ENCODE data around the gene ZNF382.
"Not testable (repeated sequence)": the region's sequence is repeated elsewhere in the genome, so short reads cannot be mapped to it uniquely, and the experiment has no call there.

The ZNF382 gene

DNA sequence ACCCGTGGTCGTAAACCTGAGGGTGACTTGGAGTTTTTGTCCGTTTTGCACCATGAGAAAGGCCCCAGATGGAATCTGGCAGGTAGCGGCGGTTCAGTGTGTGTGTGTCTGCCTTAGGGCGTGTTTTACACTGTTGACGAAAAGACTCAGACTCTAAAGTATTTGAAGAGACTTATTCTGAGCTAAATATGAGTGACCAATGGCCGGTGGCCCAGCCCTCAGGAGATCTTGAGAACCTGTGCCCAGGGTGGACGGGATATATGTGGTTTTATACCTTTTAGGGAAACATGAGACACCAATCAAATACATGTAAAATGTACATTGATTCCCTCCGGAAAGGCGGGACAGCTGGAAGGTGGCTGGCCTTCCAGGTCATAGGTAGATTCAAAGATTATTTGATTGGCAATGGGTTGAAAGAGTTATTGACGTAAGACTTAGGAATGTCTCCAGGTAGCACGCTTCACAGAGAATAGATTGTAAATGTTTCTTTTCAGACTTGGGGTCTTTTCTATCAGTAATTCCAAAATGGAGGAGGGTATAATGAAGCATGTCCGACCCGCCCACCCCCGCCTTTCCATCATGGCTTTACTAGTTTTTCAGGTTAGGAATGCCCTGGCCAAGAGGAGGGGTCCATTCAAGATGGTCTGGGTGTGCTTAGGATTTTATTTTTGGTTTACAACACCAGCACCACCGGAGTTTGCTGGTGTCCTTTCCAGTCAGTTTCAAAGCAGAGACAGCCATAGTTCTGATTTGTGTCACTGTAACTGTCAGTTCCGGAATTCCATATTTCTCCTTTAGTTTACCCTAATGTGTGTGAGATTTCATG is 31.0 kb upstream of the ZNF382 start:
- H3K27me3 ChIP-seq: no peaks in the 10 kb centered on the region
- H3K4me1 ChIP-seq: peaks cover 3 to 23% (median 16%) of the 10 kb centered on the region in 4 donors
- DNase-seq: no peak
- intact Hi-C loops (cut with DNase I; ENCODE audit: low total_unique reads): loop anchor here (2.0 to 10.0 kb wide), 2 partner anchors 43 to 91 kb away; partner anchors contain the start of gene ZNF461
- peak overlapping the region; percentile 87 to 88 for H3K27ac ChIP-seq
- TF ChIP-seq CTCF (IDR thresholded peaks at IDR 0.05): no peak
- peaks cover 31 to 51% (median 50%) of the 10 kb centered on the region in 3 donors for H3K36me3 ChIP-seq
- peaks cover 0 to 25% (median 0%) of the 10 kb centered on the region in 3 donors for H3K9me3 ChIP-seq
- H3K4me3 ChIP-seq: peak overlapping the region; percentile 84 to 94

GRCh38 chr19:36574741-36575140 is 30.4 kb upstream of the ZNF382 start:
- peak overlapping the region; percentile 84 to 94 for H3K4me3 ChIP-seq
- intact Hi-C loops (cut with DNase I; ENCODE audit: low total_unique reads): loop anchor here (10.0 kb wide), 1 partner anchor 90 kb away; the partner anchor contains the start of gene ZNF461

DNA sequence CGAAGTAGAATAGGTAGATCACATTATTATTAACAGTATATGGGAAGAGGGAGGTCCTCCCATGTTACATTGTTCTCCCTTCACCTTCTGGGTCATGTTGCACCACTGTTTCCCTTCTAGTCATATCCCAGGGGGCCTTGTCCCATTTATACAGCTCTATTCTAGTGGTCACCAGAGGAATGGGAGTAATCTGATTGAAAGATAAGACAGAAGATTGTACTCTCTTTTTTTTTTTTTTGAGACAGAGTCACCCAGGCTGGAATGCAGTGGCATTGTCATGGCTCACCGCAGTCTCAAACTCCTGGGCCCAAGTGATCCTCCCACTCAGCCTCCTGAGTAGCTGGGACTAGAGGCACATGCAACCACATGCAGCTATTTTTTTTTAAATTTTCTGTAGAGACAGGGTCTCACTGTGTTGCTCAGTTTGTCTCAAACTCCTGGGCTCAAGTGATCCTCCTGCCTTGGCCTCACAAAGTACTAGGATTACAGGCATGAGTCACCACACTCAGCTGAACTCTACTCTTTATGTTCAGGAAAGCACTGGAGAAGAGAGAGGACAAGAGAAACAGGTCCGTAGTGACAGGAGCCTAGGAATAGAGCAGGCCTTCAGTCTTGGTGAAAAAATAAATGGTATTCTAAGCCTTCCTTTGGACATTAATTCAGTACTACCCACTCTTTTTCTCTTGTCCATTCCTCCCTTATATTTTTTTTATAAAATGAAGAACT is 27.7 kb upstream of the ZNF382 start:
- intact Hi-C loops (cut with DNase I; ENCODE audit: low total_unique reads): loop anchor here (10.0 kb wide), 1 partner anchor 87 kb away; the partner anchor contains the start of gene ZNF461
- H3K27ac ChIP-seq: no peak overlapping the region
- no peak overlapping the region for H3K4me3 ChIP-seq
- H3K27me3 ChIP-seq: no peaks in the 10 kb centered on the region
- DNase-seq: no peak
- peaks cover 57 to 70% (median 68%) of the 10 kb centered on the region in 3 donors for H3K36me3 ChIP-seq
- peaks cover 0 to 47% (median 4%) of the 10 kb centered on the region in 3 donors for H3K9me3 ChIP-seq
- TF ChIP-seq CTCF (IDR thresholded peaks at IDR 0.05): no peak
- H3K4me1 ChIP-seq: peaks cover 3 to 17% (median 12%) of the 10 kb centered on the region in 4 donors

More at GRCh38 chr19:36574741-36575140, 30.4 kb upstream of the ZNF382 start:
- Histone ChIP-seq H3K27ac (no peak overlapping the region), H3K36me3 (peaks cover 31 to 51% (median 50%) of the 10 kb centered on the region in 3 donors), H3K9me3 (peaks cover 0 to 25% (median 0%) of the 10 kb centered on the region in 3 donors), H3K4me1 (peaks cover 3 to 23% (median 16%) of the 10 kb centered on the region in 4 donors), H3K27me3 (no peaks in the 10 kb centered on the region)
- DNase-seq: no peak
- no peak for TF ChIP-seq CTCF (IDR thresholded peaks at IDR 0.05)

GRCh38 chr19:36579255-36579654 is 25.9 kb upstream of the ZNF382 start:
- Histone ChIP-seq H3K9me3 (peaks cover 0 to 52% (median 4%) of the 10 kb centered on the region in 3 donors), H3K27me3 (no peaks in the 10 kb centered on the region), H3K4me3 (no peak overlapping the region), H3K27ac (no peak overlapping the region), H3K36me3 (peaks cover 74 to 84% (median 75%) of the 10 kb centered on the region in 3 donors), H3K4me1 (peaks cover 2 to 9% (median 7%) of the 10 kb centered on the region in 4 donors)
- DNase-seq: no peak
- intact Hi-C loops (cut with DNase I; ENCODE audit: low total_unique reads): loop anchor here (10.0 kb wide), 1 partner anchor 86 kb away; the partner anchor contains the start of gene ZNF461
- no peak for TF ChIP-seq CTCF (IDR thresholded peaks at IDR 0.05)

- DNase-seq; H3K36me3 ChIP-seq; H3K4me3 ChIP-seq; H3K27me3 ChIP-seq; H3K27ac ChIP-seq; H3K9me3 ChIP-seq; intact Hi-C loops (cut with DNase I; ENCODE audit: low total_unique reads): not testable (repeated sequence)
- peaks cover 0 to 12% (median 3%) of the 10 kb centered on the region in 4 donors for H3K4me1 ChIP-seq
Measured at GRCh38 chr19:36602681-36603080, 2.4 kb upstream of the ZNF382 start.
